BJ (cell line): ENCODE results near the gene PRRC2B. TPM values are rescaled to one million over a fixed set of nuclear protein-coding genes. Genes with fewer than 3 reads are reported as not detected.

Experiments used
- CTCF ChIA-PET: fragments of 350-600 bp; formaldehyde crosslinking; extraction: SDS; loops from one replicate; lab custom pipeline; 2021; ENCODE audit warnings: antibody characterized with exemption, inconsistent platforms; lab: Yijun Ruan, JAX
- POLR2A ChIA-PET: fragments of 300-600 bp; sonication (Branson Sonifier 250); formaldehyde crosslinking; extraction: SDS; loops from one replicate; lab custom pipeline; 2021; ENCODE audit warnings: antibody characterized with exemption; lab: Charles Lee
- DNase-seq: peaks from one replicate; pipeline ENCODE4 v3.0.0-alpha.2; 2011; ENCODE audit warnings: low read depth
- H3K27me3 ChIP-seq: 2 replicates; pipeline ENCODE4 v1.6.0; 2011; ENCODE audit warnings: low read length; ENCODE audit not compliant: control insufficient read depth, insufficient read depth
- H3K36me3 ChIP-seq: 2 replicates; pipeline ENCODE4 v1.5.1; 2011; ENCODE audit warnings: low read length; ENCODE audit not compliant: control insufficient read depth, insufficient read depth
- H3K4me3 ChIP-seq: 2 replicates; pipeline ENCODE4 v1.5.1; 2011; ENCODE audit warnings: low read depth, mild to moderate bottlenecking, control low read depth, low read length
- CTCF ChIP-seq: IDR thresholded peaks from 2 replicates; pipeline ENCODE4 v1.5.1; 2011; ENCODE audit warnings: low read depth, mild to moderate bottlenecking, control low read depth, inconsistent platforms, low read length, moderate library complexity; ENCODE audit not compliant: insufficient read depth
- polyA plus RNA-seq: library from polyadenylated mRNA; depleted of rRNA; stranded (reverse); fragments of >200 nt; gene quantifications from 2 replicates; pipeline ENCODE4 v1.2.3, GENCODE V29; 2011

Gene PRRC2B
- polyA plus RNA-seq, 1 experiment = 25.8 TPM

DNA sequence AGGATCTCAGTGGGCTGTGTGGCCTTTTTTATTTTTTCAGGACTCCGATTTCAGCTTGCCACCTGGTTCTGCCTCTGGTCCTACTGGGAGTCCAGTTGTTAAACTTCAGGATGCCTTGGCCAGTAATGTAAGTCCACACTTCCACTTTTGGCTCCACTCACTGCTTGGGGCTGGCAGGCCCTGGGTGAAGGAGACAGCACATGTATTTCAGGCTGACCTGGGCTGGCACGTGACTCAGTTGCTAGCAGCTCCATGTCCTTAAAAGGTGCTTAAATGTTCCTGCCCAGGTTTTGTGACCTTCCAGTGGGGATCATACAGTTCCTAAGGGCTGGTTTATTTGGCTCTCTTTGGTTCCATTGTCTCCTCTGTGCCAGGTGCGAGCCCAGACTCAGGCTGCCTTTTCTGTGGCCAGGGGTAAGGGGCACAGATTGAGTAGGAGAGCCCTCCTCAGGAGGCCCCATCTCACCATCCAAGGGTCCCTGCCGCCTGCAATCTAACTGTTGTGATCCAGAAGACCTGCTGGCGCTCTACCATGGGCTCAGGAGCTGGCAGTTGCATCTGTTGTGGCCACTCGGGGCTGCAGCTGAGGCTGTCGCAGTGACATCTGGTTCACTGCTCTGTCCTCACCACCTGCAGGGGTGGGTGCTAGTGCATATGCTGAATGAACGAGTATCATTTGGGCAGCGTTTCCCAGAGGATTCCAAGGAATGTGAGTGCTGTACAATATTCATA is 89.6 kb downstream of the PRRC2B start:
- peaks cover 70% of the 10 kb centered on the region for H3K36me3 ChIP-seq
- ChIA-PET POLR2A (no interaction called here), CTCF (no interaction called here)
- H3K4me3 ChIP-seq = no peak overlapping the region
- H3K27me3 ChIP-seq = no peaks in the 10 kb centered on the region
- no peak for TF ChIP-seq CTCF
- DNase-seq = no peak

- no peak for TF ChIP-seq CTCF
- ChIA-PET CTCF (no interaction called here), POLR2A (no interaction called here)
- DNase-seq = no peak
- H3K4me3 ChIP-seq = no peak overlapping the region
- H3K36me3 ChIP-seq = peaks cover 69% of the 10 kb centered on the region
- H3K27me3 ChIP-seq = no peaks in the 10 kb centered on the region
Measured at GRCh38 chr9:131484051-131484445, 90.2 kb downstream of the PRRC2B start.

DNA sequence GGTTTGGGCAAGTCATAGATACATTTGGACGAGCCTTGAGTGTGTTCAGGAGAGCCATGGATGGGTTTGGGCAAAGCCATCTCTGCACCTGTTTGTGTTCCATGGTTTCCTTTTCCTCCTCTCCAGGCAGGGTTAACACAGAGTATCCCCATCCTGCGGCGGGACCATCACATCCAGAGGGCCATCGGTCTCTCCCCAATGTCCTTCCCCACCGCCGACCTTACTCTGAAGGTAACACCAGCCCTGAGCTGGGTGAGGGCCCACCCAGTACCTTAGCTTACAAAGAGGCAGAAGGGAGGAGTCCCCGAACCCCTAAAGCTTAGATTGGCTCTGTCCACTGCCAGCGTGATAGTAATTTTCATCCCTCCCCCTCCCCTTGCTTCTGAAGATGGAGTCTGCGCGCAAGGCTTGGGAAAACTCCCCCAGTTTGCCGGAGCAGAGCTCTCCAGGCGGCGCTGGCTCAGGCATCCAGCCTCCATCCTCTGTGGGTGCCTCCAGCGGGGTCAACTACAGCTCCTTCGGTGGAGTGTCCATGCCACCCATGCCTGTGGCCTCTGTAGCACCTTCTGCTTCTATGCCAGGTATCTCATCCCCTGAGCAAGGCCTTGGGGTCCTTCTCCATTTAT is 90.8 kb downstream of the PRRC2B start:
- no peak for DNase-seq
- TF ChIP-seq CTCF = no peak
- Histone ChIP-seq H3K4me3 (no peak overlapping the region), H3K27me3 (no peaks in the 10 kb centered on the region), H3K36me3 (peaks cover 69% of the 10 kb centered on the region)
- POLR2A ChIA-PET = no interaction called here
- CTCF ChIA-PET = interaction anchor here (1.0 kb wide), 1 partner anchor 8 kb away, joined by 3 read pairs; no protein-coding TSS in a partner anchor

GRCh38 chr9:131485206-131485605 is 91.3 kb downstream of the PRRC2B start:
- no peak overlapping the region for H3K4me3 ChIP-seq
- no peak for DNase-seq
- TF ChIP-seq CTCF = no peak
- ChIA-PET POLR2A (no interaction called here), CTCF (interaction anchor here (1.0 kb wide), 1 partner anchor 9 kb away, joined by 3 read pairs; no protein-coding TSS in a partner anchor)
- peaks cover 69% of the 10 kb centered on the region for H3K36me3 ChIP-seq
- no peaks in the 10 kb centered on the region for H3K27me3 ChIP-seq

DNA sequence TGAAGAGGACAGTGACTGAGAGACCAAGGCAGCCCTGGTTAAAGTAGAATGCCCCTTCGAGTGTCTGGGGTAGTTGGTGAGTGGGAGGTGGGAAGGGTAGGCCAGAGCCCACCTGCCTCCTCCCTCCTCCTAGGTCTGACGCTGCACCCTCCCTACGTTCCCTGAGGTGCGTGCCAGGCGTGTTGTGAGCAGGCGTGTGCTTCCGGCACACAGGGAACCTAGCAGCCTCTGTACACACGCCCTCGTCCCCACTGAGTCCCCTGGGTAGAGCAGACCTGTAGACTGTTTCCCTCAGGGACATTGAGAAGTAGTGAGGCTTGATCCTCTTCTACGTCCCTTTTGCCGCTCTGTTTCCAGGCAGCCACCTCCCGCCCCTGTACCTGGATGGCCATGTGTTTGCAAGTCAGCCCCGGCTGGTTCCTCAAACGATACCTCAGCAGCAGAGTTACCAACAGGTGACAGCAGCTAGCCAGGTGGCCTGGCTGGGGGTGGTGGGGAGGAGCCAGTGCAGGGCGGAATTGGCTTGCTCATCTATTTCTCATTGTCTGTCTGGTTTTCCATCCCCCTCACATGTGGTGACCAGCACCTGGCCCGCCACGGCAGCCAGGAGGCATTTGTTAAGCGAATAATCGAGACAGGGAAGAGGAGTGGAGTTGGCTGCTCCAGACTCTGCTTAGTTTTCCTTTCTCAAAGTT is 92.0 kb downstream of the PRRC2B start:
- H3K4me3 ChIP-seq = no peak overlapping the region
- no peaks in the 10 kb centered on the region for H3K27me3 ChIP-seq
- ChIA-PET CTCF (interaction anchor here (0.6 kb wide), 1 partner anchor 588 kb away, joined by 3 read pairs; no protein-coding TSS in a partner anchor), POLR2A (no interaction called here)
- TF ChIP-seq CTCF = no peak
- peaks cover 73% of the 10 kb centered on the region for H3K36me3 ChIP-seq
- no peak for DNase-seq
